ENCODE measurements around the gene SH3YL1.

The SH3YL1 gene

GRCh38 chr2:257842-258241 lies 6.0 kb downstream of the SH3YL1 start:
- no peak for DNase-seq

DNA sequence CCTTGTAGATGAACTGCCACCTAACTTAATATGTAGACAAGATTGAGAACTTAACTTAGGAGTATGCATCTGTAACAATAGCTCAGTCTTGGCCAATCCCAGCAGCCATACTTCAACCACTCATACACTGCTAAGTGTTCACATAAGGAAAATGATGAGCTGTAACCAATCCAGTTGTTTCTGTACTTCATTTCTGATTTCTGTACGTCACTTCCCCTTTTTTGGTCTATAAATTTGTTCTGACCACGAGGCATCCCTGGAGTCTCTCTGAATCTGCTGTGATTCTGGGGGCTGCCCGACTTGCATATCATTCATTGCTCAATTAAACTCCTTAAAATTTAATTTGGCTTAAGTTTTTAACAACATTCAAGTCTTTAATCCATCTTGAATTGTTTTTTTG lies 6.4 kb downstream of the SH3YL1 start:
- DNase-seq: no peak

DNA sequence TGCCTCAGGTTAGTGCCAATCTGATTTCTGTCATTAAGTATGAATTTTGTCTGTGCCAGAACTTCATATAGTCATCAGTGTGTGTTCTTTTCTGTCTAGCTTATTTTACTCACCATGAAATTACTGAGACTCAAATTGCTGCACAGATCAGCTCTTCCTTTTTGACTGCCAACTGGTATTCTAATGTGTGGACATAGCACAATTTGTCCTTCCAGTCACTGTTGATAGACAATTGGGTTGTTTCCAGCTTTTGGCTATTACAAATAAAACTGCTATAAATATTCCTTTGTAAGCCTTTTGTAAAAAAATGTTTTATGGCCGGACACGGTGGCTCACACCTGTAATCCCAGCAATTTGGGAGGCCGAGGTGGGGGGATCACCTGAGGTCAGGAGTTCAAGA lies 7.7 kb downstream of the SH3YL1 start:
- DNase-seq: no peak

GRCh38 chr2:255195-255594 lies 8.6 kb downstream of the SH3YL1 start:
- no peak for DNase-seq

DNA sequence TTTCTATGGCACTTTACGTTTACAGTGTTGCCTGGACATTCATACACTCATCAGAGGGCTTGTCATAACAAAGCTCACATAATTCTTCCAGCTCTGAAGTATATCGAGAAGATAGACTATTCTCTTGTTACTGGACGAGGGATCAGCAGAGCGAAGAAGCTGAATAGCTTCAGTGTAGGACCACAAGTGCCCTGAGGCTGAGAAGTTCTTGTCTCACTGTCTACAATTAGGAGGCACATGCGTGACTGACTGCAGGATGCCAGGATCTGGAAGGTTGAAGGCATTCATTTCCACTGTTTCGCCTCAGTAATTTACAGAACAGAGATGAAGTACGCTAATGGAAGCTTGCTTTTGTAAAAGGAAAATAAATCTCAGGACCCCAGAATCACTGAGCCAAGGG lies 9.6 kb downstream of the SH3YL1 start:
- DNase-seq: no peak

GRCh38 chr2:253202-253638 lies 10.6 kb downstream of the SH3YL1 start:
- no peak for DNase-seq

GRCh38 chr2:252001-252602 lies 11.7 kb downstream of the SH3YL1 start:
- DNase-seq: no peak

DNA sequence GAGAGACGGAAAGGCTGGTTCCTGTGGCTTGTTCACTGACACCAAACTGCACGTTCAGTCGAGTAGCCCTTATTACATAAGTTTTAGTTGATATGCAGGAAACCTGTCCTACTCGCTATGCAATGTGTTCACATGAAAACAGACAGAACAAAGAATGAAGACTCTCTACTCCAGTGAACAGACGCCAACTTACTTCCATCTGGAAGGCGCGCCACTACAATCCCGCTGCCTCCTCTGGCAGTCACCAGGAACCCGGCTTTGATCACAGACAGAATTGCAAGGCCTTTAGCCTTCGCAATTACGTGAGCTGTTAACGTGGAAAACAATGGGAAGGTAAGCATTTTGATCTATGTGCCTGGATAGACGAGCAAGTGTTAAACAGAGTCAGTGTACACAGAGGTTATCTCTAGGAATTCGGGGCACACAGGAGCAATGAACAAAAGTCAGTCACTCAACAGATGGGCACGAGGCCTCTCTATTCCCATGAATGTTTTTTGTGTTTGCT lies 14.2 kb downstream of the SH3YL1 start:
- no peak for DNase-seq

GRCh38 chr2:248724-249123 lies 15.1 kb downstream of the SH3YL1 start:
- DNase-seq: no peak

- DNase-seq: peak; percentile 62
Observed at GRCh38 chr2:246489-247144, 17.2 kb downstream of the SH3YL1 start.

DNA sequence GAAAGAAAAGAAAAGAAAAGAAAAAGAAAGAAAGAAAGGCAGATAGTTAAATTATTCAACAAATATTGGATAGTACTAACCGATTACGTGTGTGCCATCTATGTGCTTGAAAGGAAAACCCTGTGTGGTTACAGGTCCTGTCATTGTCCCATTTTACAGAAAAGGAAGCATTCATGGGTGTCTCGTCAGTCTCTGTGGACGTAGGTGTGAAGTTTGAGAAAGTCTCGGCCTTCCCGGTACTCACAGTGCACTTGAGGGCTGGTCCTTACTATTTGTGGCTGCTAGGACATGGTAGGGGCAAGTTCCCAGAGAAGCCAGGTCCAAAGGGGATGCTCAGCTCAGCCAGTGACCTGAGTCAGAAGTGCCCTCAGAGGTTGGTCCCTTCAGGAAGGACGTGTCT lies 19.3 kb downstream of the SH3YL1 start:
- DNase-seq: no peak

GRCh38 chr2:238869-239268 lies 25.0 kb downstream of the SH3YL1 start:
- no peak for DNase-seq

DNA sequence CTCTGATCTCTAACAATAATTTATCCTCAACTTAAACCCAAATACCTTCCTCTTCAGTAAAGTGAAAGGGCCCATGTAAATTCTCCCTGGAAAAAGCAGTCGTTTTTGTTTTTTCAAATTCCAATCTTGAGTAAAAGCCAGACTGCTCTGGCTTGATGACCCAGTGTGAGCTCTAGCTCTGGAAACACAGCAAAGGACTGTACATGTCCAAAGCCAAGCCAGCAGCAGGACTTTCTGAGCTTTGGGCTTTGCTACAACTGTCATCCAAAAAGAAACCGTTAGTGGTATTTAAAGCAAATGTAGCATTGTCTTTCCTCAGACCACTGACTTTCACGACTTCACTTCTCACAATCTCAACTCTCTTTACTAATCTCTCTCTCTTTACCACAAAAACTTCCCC lies 25.4 kb downstream of the SH3YL1 start:
- DNase-seq: no peak

DNA sequence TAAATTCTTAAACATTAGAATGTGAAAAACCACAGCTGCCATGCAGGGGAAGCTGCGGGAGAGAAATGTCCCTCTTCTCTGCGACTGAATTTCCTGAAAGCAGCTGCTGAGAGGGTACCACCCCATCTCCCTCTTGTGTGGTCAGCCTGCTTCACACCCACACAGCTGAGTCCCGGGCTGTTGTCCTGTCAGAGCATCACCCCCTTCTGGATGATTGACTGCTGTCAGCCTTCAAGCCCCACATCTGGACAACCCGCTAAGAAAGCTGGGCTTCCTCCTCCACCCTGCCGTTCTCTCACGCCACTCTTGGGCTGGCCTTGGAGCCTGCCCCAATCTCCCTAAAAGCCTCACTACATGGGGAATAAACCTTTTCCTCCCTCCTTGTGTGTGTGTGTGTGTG lies 26.0 kb downstream of the SH3YL1 start:
- DNase-seq: peak; percentile 13

DNA sequence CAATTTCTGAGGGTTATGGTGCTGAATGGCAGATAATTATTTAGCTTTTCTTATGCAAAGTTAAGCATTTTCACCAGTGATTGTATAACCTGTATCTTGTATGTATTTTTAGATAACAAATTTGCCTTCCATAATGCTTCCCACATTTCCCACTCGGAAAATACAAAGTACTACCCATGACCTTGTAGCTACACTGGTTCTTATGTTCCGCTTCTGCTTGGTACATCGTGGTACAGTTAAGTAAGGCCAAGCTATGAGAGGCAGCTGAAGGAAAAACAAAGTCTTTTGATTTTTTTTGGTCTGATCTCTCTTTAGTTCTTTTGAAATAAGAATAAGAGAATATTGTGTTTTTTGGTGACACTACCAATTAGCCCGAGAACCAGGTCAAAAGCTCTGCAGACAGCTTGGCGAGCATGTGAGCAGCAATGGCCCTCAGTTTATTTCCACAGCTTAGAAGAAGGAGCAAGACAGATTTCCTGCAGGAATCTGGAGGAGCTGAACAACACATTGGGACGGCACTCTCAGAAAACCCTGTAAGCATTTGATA lies 26.8 kb downstream of the SH3YL1 start:
- DNase-seq: no peak

DNA sequence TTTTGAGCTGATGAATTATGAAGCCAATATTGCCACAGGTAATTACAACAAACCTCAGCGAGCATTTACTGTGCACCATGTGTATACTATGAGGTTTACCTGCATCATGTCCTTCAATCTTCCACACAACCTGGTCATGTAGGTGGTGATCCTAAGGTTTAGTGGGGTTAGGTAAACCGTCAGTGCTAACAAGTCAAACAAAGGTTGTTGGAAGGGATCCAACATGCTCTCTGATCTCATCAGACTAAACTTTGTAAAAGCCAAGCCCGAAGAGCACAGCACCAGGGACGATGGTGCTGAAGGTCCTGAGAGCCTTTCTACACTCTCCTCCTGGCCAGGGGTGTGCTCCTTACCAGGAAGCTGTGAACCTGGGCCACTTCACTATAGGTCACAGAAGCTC lies 29.4 kb downstream of the SH3YL1 start:
- DNase-seq: no peak

DNA sequence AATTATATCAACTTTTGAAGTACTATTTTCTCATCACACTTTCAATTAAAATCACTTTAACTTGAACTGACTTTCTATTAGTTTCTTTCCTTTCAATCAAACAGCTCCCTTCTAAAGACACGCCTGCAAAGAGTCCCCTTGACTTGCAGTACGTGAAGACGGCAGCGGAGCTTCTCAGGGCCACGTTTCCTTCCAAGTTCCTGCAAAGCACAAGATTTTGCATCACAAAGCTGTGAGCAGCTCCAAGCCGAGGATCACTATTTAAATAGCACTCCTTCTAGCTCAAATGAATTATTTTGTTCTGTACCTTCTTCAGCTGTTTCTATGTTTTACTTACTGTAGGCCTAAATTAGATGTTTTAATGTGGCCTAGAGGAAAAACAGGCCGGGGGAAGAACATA lies 30.8 kb downstream of the SH3YL1 start:
- no peak for DNase-seq

GRCh38 chr2:231521-232185 lies 32.2 kb downstream of the SH3YL1 start:
- DNase-seq: no peak

GRCh38 chr2:228518-229278 lies 35.1 kb downstream of the SH3YL1 start:
- no peak for DNase-seq

DNA sequence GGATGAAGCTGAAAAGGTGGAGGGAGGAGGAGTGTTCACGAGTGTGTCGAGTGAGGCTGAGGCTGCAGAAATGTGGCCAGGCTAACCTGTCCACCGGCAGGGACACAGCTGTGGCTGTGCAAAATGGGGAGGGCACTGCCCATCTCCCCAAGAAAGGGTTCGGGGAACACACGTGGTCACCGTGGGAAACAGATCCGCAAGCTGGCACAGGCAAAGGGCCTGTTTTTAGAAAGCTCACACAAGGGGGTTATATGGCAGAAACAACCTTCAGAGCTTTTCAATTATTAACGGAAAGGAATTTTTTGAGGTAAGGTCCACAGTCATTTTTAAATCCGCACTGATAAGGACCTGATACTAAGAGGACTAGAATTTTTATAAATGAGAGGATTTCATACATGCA lies 35.7 kb downstream of the SH3YL1 start:
- no peak for DNase-seq

DNA sequence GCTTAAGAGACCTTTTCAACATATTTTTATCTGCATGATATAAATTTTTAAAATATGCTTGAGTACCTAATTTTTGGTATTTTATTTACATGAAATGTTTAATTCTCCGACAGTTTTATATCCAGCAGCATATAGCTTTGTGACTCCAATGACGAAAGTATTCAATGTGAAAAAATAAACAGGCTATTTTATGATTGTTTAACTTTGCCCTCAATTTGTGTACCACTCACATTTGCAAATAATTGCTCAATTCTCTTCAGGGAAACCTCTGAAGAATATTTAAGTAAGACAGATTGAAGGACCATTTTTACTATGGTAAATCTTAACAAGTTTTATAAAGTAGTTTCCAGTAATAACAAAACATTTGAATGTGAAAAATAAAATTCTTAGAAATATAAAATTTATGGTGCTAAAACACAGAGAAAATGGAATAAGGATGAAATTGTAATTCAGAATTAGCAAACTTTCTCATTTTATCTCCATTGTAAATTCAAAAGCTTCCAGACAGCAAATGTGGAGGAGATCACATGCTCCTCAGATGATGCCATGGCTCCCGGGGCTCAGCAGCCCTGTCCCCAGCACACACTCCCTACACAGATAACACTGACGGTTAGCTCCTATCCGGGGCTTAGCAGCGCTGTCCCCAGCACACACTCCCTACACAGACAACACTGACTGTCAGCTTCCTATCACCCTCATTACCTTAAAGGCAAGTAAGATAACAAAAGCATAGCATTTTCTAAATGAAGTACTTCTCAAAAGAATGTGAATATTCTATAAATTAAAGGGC lies 39.7 kb downstream of the SH3YL1 start:
- no peak for DNase-seq

DNA sequence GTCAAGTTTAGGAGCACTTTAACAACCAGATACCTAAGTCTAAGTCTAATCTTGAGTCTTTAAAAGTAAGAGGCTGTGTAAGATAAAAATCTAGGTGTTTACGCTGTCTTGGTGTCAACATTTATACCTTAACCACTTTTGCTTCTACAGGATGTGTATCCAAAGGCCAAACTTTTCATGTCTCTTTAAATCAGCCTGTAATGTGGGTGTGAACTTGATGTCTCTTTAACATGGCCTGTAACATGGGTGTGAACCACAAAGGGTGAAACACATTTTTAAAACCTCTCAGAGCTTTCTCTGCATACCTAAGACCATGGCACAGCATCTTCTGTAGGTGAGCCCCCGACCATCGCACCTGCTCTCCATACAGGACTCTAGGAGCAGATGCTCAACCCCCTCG lies 40.4 kb downstream of the SH3YL1 start:
- peak; percentile 7 for DNase-seq

Data from CD4-positive, alpha-beta T cell treated with Interleukin-21 for 1 hour (primary cell).